ENCODE results near the gene INO80.
"Not testable (repeated sequence)": the region's sequence is repeated elsewhere in the genome, so short reads cannot be mapped to it uniquely, and the experiment has no call there.

INO80 gene

DNA sequence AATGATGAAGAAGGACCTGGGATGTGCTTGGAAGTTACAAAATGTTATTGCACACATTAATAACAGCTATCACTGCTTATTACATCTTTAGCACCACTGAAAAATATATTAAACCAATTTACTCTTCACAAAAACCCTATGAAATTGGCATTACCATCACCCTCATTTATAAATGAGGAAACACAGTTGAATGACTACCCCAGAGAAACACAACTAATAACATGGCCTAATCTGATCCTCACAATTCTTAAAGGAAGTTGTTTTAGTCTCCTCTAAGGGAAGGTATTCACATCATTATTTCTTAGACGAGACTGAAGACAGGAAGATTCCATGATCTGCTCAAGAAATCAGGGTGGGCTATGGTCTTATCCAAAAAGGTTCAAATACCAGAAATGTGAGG, 35.9 kb downstream of the INO80 start:
- ATAC-seq: no peak
- TF ChIP-seq PPARA (CRISPR knock-in tag; IDR thresholded peaks at IDR 0.05; ENCODE audit: borderline replicate concordance) (no peak), RARB (CRISPR knock-in tag; IDR thresholded peaks at IDR 0.05) (no peak), ZNF565 (CRISPR knock-in tag; conservative IDR thresholded peaks at IDR 0.05; ENCODE audit: low read depth) (no peak), ZFP30 (CRISPR knock-in tag; IDR thresholded peaks at IDR 0.05) (no peak), TOX (CRISPR knock-in tag; IDR thresholded peaks at IDR 0.05; ENCODE audit: borderline replicate concordance) (no peak)
- TF ChIP-seq, protein P1, sequence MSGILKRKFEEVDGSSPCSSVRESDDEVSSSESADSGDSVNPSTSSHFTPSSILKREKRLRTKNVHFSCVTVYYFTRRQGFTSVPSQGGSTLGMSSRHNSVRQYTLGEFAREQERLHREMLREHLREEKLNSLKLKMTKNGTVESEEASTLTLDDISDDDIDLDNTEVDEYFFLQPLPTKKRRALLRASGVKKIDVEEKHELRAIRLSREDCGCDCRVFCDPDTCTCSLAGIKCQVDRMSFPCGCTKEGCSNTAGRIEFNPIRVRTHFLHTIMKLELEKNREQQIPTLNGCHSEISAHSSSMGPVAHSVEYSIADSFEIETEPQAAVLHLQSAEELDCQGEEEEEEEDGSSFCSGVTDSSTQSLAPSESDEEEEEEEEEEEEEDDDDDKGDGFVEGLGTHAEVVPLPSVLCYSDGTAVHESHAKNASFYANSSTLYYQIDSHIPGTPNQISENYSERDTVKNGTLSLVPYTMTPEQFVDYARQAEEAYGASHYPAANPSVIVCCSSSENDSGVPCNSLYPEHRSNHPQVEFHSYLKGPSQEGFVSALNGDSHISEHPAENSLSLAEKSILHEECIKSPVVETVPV (CRISPR knock-in tag; IDR thresholded peaks at IDR 0.05): no peak
- TF ChIP-seq, protein P2, sequence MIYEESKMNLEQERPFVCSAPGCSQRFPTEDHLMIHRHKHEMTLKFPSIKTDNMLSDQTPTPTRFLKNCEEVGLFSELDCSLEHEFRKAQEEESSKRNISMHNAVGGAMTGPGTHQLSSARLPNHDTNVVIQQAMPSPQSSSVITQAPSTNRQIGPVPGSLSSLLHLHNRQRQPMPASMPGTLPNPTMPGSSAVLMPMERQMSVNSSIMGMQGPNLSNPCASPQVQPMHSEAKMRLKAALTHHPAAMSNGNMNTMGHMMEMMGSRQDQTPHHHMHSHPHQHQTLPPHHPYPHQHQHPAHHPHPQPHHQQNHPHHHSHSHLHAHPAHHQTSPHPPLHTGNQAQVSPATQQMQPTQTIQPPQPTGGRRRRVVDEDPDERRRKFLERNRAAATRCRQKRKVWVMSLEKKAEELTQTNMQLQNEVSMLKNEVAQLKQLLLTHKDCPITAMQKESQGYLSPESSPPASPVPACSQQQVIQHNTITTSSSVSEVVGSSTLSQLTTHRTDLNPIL (CRISPR knock-in tag; IDR thresholded peaks at IDR 0.05; ENCODE audit: low read depth): no peak

DNA sequence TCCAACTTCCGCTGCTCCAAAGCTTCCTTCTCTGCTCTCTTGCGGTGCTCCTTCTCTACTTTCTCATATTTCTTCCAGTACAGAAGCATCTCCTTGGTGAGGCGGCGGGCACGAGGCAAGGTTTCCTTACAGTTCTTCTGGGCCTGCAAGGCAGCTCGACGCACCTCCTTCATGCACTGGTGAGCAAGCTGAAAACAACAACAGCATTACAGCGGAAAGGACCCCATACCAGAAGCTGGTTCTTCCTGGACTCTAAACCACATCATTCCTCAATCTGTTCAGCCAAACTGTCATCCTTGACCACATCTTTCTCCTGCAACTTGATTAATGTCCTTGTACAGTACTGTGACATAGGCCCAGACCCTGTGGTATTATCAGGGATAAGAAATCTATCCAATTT, 36.4 kb downstream of the INO80 start:
- ATAC-seq: no peak
- TF ChIP-seq, protein P3, sequence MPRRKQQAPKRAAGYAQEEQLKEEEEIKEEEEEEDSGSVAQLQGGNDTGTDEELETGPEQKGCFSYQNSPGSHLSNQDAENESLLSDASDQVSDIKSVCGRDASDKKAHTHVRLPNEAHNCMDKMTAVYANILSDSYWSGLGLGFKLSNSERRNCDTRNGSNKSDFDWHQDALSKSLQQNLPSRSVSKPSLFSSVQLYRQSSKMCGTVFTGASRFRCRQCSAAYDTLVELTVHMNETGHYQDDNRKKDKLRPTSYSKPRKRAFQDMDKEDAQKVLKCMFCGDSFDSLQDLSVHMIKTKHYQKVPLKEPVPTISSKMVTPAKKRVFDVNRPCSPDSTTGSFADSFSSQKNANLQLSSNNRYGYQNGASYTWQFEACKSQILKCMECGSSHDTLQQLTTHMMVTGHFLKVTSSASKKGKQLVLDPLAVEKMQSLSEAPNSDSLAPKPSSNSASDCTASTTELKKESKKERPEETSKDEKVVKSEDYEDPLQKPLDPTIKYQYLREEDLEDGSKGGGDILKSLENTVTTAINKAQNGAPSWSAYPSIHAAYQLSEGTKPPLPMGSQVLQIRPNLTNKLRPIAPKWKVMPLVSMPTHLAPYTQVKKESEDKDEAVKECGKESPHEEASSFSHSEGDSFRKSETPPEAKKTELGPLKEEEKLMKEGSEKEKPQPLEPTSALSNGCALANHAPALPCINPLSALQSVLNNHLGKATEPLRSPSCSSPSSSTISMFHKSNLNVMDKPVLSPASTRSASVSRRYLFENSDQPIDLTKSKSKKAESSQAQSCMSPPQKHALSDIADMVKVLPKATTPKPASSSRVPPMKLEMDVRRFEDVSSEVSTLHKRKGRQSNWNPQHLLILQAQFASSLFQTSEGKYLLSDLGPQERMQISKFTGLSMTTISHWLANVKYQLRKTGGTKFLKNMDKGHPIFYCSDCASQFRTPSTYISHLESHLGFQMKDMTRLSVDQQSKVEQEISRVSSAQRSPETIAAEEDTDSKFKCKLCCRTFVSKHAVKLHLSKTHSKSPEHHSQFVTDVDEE (CRISPR knock-in tag; IDR thresholded peaks at IDR 0.05): no peak
- TF ChIP-seq ARNTL (CRISPR knock-in tag; IDR thresholded peaks at IDR 0.05; ENCODE audit: borderline replicate concordance, low read depth): no peak
- TF ChIP-seq SNAI2 (CRISPR knock-in tag; IDR thresholded peaks at IDR 0.05): no peak
- TF ChIP-seq, protein P1 (CRISPR knock-in tag; IDR thresholded peaks at IDR 0.05): no peak
- no peak for TF ChIP-seq CSDC2 (CRISPR knock-in tag; IDR thresholded peaks at IDR 0.05)
- TF ChIP-seq TOX (CRISPR knock-in tag; IDR thresholded peaks at IDR 0.05; ENCODE audit: borderline replicate concordance): no peak
- TF ChIP-seq TCF4 (CRISPR knock-in tag; IDR thresholded peaks at IDR 0.05; ENCODE audit: borderline replicate concordance): no peak
- TF ChIP-seq, protein P4, sequence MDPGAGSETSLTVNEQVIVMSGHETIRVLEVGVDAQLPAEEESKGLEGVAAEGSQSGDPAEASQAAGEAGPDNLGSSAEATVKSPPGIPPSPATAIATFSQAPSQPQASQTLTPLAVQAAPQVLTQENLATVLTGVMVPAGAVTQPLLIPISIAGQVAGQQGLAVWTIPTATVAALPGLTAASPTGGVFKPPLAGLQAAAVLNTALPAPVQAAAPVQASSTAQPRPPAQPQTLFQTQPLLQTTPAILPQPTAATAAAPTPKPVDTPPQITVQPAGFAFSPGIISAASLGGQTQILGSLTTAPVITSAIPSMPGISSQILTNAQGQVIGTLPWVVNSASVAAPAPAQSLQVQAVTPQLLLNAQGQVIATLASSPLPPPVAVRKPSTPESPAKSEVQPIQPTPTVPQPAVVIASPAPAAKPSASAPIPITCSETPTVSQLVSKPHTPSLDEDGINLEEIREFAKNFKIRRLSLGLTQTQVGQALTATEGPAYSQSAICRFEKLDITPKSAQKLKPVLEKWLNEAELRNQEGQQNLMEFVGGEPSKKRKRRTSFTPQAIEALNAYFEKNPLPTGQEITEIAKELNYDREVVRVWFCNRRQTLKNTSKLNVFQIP (CRISPR knock-in tag; IDR thresholded peaks at IDR 0.05; ENCODE audit: borderline replicate concordance, low read depth): no peak

DNA sequence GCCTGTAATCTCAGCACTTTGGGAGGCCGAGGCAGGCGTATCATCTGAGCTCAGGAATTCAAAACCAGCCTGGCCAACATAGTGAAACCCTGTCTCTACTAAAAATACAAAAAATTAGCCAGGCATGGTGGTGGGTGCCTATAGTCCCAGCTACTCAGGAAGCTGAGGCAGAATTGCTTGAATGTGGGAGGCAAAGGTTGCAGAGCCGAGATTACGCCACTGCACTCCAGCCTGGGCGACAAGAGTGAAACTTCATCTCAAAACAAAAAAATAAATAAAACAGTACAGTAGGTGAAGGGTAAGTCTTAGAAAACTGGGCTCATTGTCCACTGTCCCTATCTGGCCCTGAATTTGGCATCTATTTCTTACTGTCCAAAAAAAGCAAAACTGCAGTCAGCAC, 37.2 kb downstream of the INO80 start:
- ATAC-seq: not testable (repeated sequence)

DNA sequence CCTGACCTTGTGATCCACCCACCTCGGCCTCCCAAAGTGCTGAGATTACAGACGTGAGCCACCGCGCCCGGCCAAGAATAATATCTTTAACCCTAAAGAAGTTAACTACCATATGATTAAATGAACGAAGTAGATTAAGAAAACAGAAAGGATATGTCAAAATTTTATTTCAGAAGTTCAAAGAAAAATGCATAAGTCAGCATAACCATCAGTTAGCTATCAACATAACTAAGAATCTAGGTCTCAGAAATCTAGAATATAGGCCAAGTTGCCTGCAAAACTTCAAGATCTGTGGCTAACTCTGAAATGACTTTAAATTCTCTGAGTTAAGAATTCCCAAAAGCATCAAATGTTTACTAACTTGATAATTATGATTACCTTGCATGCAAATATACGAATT, 38.0 kb downstream of the INO80 start:
- TF ChIP-seq, protein P5, sequence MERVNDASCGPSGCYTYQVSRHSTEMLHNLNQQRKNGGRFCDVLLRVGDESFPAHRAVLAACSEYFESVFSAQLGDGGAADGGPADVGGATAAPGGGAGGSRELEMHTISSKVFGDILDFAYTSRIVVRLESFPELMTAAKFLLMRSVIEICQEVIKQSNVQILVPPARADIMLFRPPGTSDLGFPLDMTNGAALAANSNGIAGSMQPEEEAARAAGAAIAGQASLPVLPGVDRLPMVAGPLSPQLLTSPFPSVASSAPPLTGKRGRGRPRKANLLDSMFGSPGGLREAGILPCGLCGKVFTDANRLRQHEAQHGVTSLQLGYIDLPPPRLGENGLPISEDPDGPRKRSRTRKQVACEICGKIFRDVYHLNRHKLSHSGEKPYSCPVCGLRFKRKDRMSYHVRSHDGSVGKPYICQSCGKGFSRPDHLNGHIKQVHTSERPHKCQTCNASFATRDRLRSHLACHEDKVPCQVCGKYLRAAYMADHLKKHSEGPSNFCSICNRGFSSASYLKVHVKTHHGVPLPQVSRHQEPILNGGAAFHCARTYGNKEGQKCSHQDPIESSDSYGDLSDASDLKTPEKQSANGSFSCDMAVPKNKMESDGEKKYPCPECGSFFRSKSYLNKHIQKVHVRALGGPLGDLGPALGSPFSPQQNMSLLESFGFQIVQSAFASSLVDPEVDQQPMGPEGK (CRISPR knock-in tag; IDR thresholded peaks at IDR 0.05; ENCODE audit: borderline replicate concordance): no peak
- TF ChIP-seq, protein P4 (CRISPR knock-in tag; IDR thresholded peaks at IDR 0.05; ENCODE audit: borderline replicate concordance, low read depth): no peak
- TF ChIP-seq, protein P2 (CRISPR knock-in tag; IDR thresholded peaks at IDR 0.05; ENCODE audit: low read depth): no peak
- TF ChIP-seq ESRRG (CRISPR knock-in tag; IDR thresholded peaks at IDR 0.05): no peak
- no peak for TF ChIP-seq ZNF8 (CRISPR knock-in tag; IDR thresholded peaks at IDR 0.05)
- no peak for TF ChIP-seq BACH2 (CRISPR knock-in tag; IDR thresholded peaks at IDR 0.05; ENCODE audit: borderline replicate concordance)
- no peak for TF ChIP-seq TCF4 (CRISPR knock-in tag; IDR thresholded peaks at IDR 0.05; ENCODE audit: borderline replicate concordance)
- no peak for TF ChIP-seq ZC3H10 (CRISPR knock-in tag; IDR thresholded peaks at IDR 0.05)
- no peak for ATAC-seq
